HEK293 (cell line): ENCODE measurements around the gene DHRS11.

Source experiments
- CTCF ChIA-PET: fragments of 350-600 bp; formaldehyde crosslinking; extraction: SDS; loops from one replicate; lab custom pipeline; 2021; ENCODE audit warnings: antibody characterized with exemption; lab: Yijun Ruan, JAX
- POLR2A ChIA-PET: fragments of 300-600 bp; formaldehyde crosslinking; extraction: SDS; loops from one replicate; lab custom pipeline; 2020; ENCODE audit warnings: antibody characterized with exemption, inconsistent platforms; lab: Yijun Ruan, JAX
- H3K27ac ChIP-seq: fragments of 200-500 bp; sonication (Bioruptor generic); 2 replicates; pipeline ENCODE4 v1.5.1; 2014; ENCODE audit warnings: low read depth, low read length, control low read depth, inconsistent platforms; ENCODE audit errors: extremely low read depth
- H3K36me3 ChIP-seq, 2 experiments: fragments of 200-500 bp in 1 of 2; sonication (Bioruptor generic) in 1 of 2; 1 replicate in 1 of 2; 2 replicates in 1 of 2; pipeline ENCODE4 v1.5.1; 2014 to 2017; ENCODE audit warnings: inconsistent platforms in 2 of 2, low read length in 2 of 2; ENCODE audit not compliant: control insufficient read depth in 2 of 2, insufficient read depth in 1 of 2
- H3K4me1 ChIP-seq: fragments of 200-500 bp; sonication (Bioruptor generic); 2 replicates; pipeline ENCODE4 v1.5.1; 2014; ENCODE audit warnings: mild to moderate bottlenecking, low read length, inconsistent platforms; ENCODE audit not compliant: control insufficient read depth, insufficient read depth
- H3K4me3 ChIP-seq: 2 replicates; pipeline ENCODE4 v1.5.1; 2011; ENCODE audit warnings: low read depth, mild to moderate bottlenecking, control low read depth, low read length, moderate library complexity
- H3K9me3 ChIP-seq: fragments of 200-500 bp; sonication (Bioruptor generic); 2 replicates; pipeline ENCODE4 v1.5.1; 2014; ENCODE audit warnings: low read depth, low read length, inconsistent platforms; ENCODE audit not compliant: control insufficient read depth, insufficient read depth
- BCL11B ChIP-seq: fragments of 450-650 bp; formaldehyde crosslinking; IDR thresholded peaks from 2 replicates; pipeline ENCODE4 v1.5.1; 2016; ENCODE audit warnings: low read depth, missing biosample characterization, missing genetic modification characterization
- RBAK ChIP-seq: fragments of 450-650 bp; formaldehyde crosslinking; IDR thresholded peaks from 2 replicates; pipeline ENCODE4 v1.5.1; 2016; ENCODE audit warnings: missing biosample characterization, missing genetic modification characterization
- SP3 ChIP-seq: fragments of 450-650 bp; formaldehyde crosslinking; IDR thresholded peaks from 2 replicates; pipeline ENCODE4 v1.5.1; 2016; ENCODE audit warnings: missing biosample characterization, missing genetic modification characterization
- ZNF16 ChIP-seq: fragments of 450-650 bp; formaldehyde crosslinking; IDR thresholded peaks from 2 replicates; pipeline ENCODE4 v1.5.1; 2016; ENCODE audit warnings: low read depth, missing biosample characterization, missing genetic modification characterization
- ZNF292 ChIP-seq: fragments of 450-650 bp; formaldehyde crosslinking; IDR thresholded peaks from 2 replicates; pipeline ENCODE4 v1.5.1; 2016; ENCODE audit warnings: low read depth, missing biosample characterization, missing genetic modification characterization, borderline replicate concordance
- ZNF366 ChIP-seq: fragments of 450-650 bp; formaldehyde crosslinking; conservative IDR thresholded peaks from 2 replicates; pipeline ENCODE4 v1.5.1; 2016; ENCODE audit warnings: missing biosample characterization, missing genetic modification characterization
- ZNF571 ChIP-seq: fragments of 450-650 bp; formaldehyde crosslinking; IDR thresholded peaks from 2 replicates; pipeline ENCODE4 v1.5.0; 2017; ENCODE audit warnings: missing biosample characterization, missing genetic modification characterization
- ZNF596 ChIP-seq: fragments of 450-650 bp; IDR thresholded peaks from 2 replicates; pipeline ENCODE4 v1.5.0; 2018; ENCODE audit warnings: missing biosample characterization, mild to moderate bottlenecking, missing genetic modification characterization, moderate library complexity
- ZNF626 ChIP-seq: fragments of 450-650 bp; sonication (Bioruptor Pico); formaldehyde crosslinking; IDR thresholded peaks from 2 replicates; pipeline ENCODE4 v1.5.1; 2018; ENCODE audit warnings: missing biosample characterization, missing genetic modification characterization, inconsistent platforms
- ZNF777 ChIP-seq: fragments of 450-650 bp; formaldehyde crosslinking; IDR thresholded peaks from 2 replicates; pipeline ENCODE4 v1.5.1; 2017; ENCODE audit warnings: missing biosample characterization, missing genetic modification characterization, borderline replicate concordance
- TF ChIP-seq, protein P1 (sequence below): fragments of 450-650 bp; IDR thresholded peaks from 2 replicates; pipeline ENCODE4 v1.5.1; 2018; ENCODE audit warnings: missing biosample characterization, missing genetic modification characterization
- TF ChIP-seq, protein P2 (sequence below): fragments of 450-650 bp; formaldehyde crosslinking; IDR thresholded peaks from 2 replicates; pipeline ENCODE4 v1.5.1; 2017; ENCODE audit warnings: missing biosample characterization, mild to moderate bottlenecking, missing genetic modification characterization, moderate library complexity
- TF ChIP-seq, protein P3 (sequence below): fragments of 450-650 bp; formaldehyde crosslinking; IDR thresholded peaks from 2 replicates; pipeline ENCODE4 v1.5.1; 2016; ENCODE audit warnings: missing biosample characterization, missing genetic modification characterization

DHRS11 gene

DNA sequence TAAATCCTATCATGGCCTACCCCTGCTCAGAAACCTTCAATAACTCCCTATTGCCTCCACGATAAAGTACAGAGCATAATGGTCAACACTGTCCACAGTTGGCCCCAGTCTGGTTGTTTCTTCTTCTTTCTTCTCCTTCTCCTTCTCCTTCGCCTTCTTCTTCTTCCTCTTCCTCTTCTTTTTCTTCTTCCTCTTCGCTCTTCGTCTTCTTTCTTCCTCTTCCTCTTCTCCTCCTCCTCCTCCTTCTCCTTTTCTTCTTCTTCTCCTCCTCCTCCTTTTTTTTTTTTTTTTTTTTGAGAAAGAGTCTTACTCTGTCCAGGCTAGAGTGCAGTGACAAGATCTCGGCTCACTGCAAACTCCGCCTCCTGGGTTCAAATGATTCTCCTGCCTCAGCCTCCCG, 33.5 kb downstream of the DHRS11 start:
- H3K36me3 ChIP-seq: no peaks in the 10 kb centered on the region
- CTCF ChIA-PET: interaction anchor here (0.5 to 8.6 kb wide), 36 partner anchors 9 to 1825 kb away, joined by 3 to 84 read pairs (median 4); partner anchors contain the start of gene MRM1
- POLR2A ChIA-PET: interaction anchor here (1.5 kb wide), 1 partner anchor 22 kb away, joined by 5 read pairs; no protein-coding TSS in a partner anchor
- no peak overlapping the region for H3K4me3 ChIP-seq
- H3K4me1 ChIP-seq: no peaks in the 10 kb centered on the region
- no peaks in the 10 kb centered on the region for H3K9me3 ChIP-seq
- no peak overlapping the region for H3K27ac ChIP-seq
- 0 out of 2 replicates have a peak, but pooled peaks have one; percentile 30 for TF ChIP-seq ZNF366
- TF ChIP-seq ZNF16 (tag by site-specific recombination): peak; percentile 51; the same call in 1 of the 2 replicates
- TF ChIP-seq SP3 (tag by site-specific recombination): no peak
- TF ChIP-seq, protein P1, sequence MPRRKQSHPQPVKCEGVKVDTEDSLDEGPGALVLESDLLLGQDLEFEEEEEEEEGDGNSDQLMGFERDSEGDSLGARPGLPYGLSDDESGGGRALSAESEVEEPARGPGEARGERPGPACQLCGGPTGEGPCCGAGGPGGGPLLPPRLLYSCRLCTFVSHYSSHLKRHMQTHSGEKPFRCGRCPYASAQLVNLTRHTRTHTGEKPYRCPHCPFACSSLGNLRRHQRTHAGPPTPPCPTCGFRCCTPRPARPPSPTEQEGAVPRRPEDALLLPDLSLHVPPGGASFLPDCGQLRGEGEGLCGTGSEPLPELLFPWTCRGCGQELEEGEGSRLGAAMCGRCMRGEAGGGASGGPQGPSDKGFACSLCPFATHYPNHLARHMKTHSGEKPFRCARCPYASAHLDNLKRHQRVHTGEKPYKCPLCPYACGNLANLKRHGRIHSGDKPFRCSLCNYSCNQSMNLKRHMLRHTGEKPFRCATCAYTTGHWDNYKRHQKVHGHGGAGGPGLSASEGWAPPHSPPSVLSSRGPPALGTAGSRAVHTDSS (tag by site-specific recombination): peak; percentile 93

DNA sequence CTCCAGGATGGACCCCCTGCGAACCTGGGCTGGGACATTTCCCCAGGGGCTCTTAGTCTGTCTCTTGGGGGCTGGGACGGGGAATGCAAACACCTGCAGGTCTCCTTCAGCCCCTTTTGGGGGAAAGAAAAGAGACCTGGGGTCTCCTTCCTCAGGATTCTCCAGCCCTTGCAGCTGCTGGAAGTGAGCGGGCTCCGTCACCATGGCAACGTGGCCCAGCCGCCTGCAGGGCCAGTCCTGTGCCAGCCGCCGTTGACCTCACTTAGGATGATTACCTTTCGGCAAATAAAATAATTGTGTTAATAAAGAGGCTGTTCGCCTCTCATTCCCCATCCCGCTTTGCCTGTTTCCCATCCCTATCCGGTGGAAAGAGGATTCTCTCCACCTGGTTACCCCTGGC, 35.4 kb downstream of the DHRS11 start:
- no peak overlapping the region for H3K4me3 ChIP-seq
- no peaks in the 10 kb centered on the region for H3K4me1 ChIP-seq
- POLR2A ChIA-PET: no interaction called here
- no peak overlapping the region for H3K27ac ChIP-seq
- H3K9me3 ChIP-seq: no peaks in the 10 kb centered on the region
- CTCF ChIA-PET: interaction anchor here (0.6 to 8.6 kb wide), 9 partner anchors 8 to 1806 kb away, joined by 3 to 84 read pairs (median 14); partner anchors contain the start of gene MRM1
- TF ChIP-seq, protein P2, sequence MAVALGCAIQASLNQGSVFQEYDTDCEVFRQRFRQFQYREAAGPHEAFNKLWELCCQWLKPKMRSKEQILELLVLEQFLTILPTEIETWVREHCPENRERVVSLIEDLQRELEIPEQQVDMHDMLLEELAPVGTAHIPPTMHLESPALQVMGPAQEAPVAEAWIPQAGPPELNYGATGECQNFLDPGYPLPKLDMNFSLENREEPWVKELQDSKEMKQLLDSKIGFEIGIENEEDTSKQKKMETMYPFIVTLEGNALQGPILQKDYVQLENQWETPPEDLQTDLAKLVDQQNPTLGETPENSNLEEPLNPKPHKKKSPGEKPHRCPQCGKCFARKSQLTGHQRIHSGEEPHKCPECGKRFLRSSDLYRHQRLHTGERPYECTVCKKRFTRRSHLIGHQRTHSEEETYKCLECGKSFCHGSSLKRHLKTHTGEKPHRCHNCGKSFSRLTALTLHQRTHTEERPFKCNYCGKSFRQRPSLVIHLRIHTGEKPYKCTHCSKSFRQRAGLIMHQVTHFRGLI (tag by site-specific recombination): no peak
- no peak for TF ChIP-seq ZNF777 (tag by site-specific recombination)
- no peak for TF ChIP-seq ZNF292
- TF ChIP-seq, protein P3, sequence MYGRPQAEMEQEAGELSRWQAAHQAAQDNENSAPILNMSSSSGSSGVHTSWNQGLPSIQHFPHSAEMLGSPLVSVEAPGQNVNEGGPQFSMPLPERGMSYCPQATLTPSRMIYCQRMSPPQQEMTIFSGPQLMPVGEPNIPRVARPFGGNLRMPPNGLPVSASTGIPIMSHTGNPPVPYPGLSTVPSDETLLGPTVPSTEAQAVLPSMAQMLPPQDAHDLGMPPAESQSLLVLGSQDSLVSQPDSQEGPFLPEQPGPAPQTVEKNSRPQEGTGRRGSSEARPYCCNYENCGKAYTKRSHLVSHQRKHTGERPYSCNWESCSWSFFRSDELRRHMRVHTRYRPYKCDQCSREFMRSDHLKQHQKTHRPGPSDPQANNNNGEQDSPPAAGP (tag by site-specific recombination): no peak
- TF ChIP-seq ZNF626 (tag by site-specific recombination): no peak
- no peak for TF ChIP-seq ZNF571 (tag by site-specific recombination)
- no peak for TF ChIP-seq RBAK (tag by site-specific recombination)
- H3K36me3 ChIP-seq: no peaks in the 10 kb centered on the region

DNA sequence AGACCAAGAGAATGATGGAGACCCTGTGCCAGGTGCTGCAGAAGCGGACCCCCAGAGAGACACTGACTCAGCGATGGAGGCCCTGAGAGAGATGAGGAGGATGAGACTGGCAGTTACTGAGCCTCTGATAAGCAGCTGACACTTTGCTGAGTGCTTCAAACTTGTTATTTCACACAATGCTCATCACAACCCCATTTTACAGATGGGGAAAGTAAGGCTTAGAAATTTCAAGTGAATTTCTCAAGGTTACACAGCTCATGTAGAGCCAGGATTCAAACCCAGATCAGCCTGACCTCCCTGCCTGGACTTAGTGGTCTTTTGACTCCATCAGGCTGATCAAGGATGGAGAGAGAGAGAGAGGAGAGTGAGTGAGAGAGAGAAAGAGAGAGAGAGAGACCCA, 36.9 kb downstream of the DHRS11 start:
- Histone ChIP-seq H3K4me1 (no peaks in the 10 kb centered on the region), H3K4me3 (no peak overlapping the region), H3K9me3 (no peaks in the 10 kb centered on the region), H3K36me3 (no peaks in the 10 kb centered on the region), H3K27ac (no peak overlapping the region)
- TF ChIP-seq BCL11B (tag by site-specific recombination) (no peak), ZNF596 (tag by site-specific recombination) (peak; percentile 43; the same call in 1 of the 2 replicates)
- ChIA-PET POLR2A (interaction anchor here (1.0 kb wide), 1 partner anchor 10 kb away, joined by 3 read pairs; no protein-coding TSS in a partner anchor), CTCF (interaction anchor here (0.5 to 8.6 kb wide), 30 partner anchors 9 to 745 kb away, joined by 3 to 84 read pairs (median 3); partner anchors contain the start of gene MRM1)
